Transverse colon (tissue), 4 donors: ENCODE data around the gene ANGPTL2.

Source experiments
- CTCF ChIP-seq, 5 experiments: fragments of 200-600 bp in 3 of 5; fragments of 450-650 bp in 2 of 5; sonication (generic) in 3 of 5; IDR thresholded peaks; 1 replicate in 2 of 5; 2 replicates in 3 of 5; pipeline ENCODE4 v1.5.1; 2016 to 2017; ENCODE audit warnings: antibody characterized with exemption in 5 of 5, inconsistent platforms in 3 of 5, mild to moderate bottlenecking in 2 of 5, moderate library complexity in 1 of 5
- POLR2A ChIP-seq: fragments of 450-650 bp; IDR thresholded peaks from one replicate; pipeline ENCODE4 v1.6.1; 2016; ENCODE audit warnings: antibody characterized with exemption, mild to moderate bottlenecking, moderate library complexity
- POLR2AphosphoS5 ChIP-seq, 3 donors: sonication (generic); formaldehyde crosslinking; IDR thresholded peaks; one replicate each; pipeline ENCODE4 v1.6.1; 2016; ENCODE audit warnings: antibody characterized with exemption in 3 of 3

GRCh38 chr9:127079446-127080140 is 42.8 kb downstream of the ANGPTL2 start:
- TF ChIP-seq CTCF (IDR thresholded peaks at IDR 0.05) (no peak), POLR2A (no peak), POLR2AphosphoS5 (IDR thresholded peaks at IDR 0.05) (no peak)
